H9 (cell line): Measurements from ENCODE around the gene CDH13. TPM values are rescaled to one million over a fixed set of nuclear protein-coding genes. Genes with fewer than 3 reads are reported as not detected.

Experiments
- DNase-seq: peaks from one replicate; pipeline ENCODE4 v3.0.0-alpha.2; 2017
- H2AFZ ChIP-seq: one replicate; pipeline ENCODE4 v1.6.1; 2013; ENCODE audit warnings: mild to moderate bottlenecking, low read length, control low read depth, moderate library complexity
- H2AK5ac ChIP-seq: 2 replicates; pipeline ENCODE4 v1.6.1; 2013; ENCODE audit warnings: low read length, control low read depth, mixed read lengths; ENCODE audit not compliant: insufficient read length
- H2BK120ac ChIP-seq: one replicate; pipeline ENCODE4 v1.6.1; 2013; ENCODE audit warnings: low read depth, mild to moderate bottlenecking, low read length, control low read depth, inconsistent platforms; ENCODE audit not compliant: poor library complexity, severe bottlenecking
- H2BK12ac ChIP-seq: 2 replicates; pipeline ENCODE4 v1.6.1; 2013; ENCODE audit warnings: low read length, control low read depth, mixed read lengths, low read depth; ENCODE audit not compliant: insufficient read length
- H2BK15ac ChIP-seq: 2 replicates; pipeline ENCODE4 v1.6.1; 2013; ENCODE audit warnings: low read depth, low read length, control low read depth
- H2BK20ac ChIP-seq: one replicate; pipeline ENCODE4 v1.6.1; 2013; ENCODE audit warnings: low read depth, mild to moderate bottlenecking, low read length, control low read depth, inconsistent platforms; ENCODE audit not compliant: poor library complexity, severe bottlenecking
- H2BK5ac ChIP-seq: 2 replicates; pipeline ENCODE4 v1.6.1; 2013; ENCODE audit warnings: low read length, control low read depth, mixed read lengths; ENCODE audit not compliant: insufficient read length
- H3K14ac ChIP-seq: 2 replicates; pipeline ENCODE4 v1.6.1; 2013; ENCODE audit warnings: low read length, control low read depth; ENCODE audit not compliant: insufficient read depth
- H3K18ac ChIP-seq: 2 replicates; pipeline ENCODE4 v1.6.1; 2013; ENCODE audit warnings: low read depth, mild to moderate bottlenecking, mixed read lengths, low read length, control low read depth; ENCODE audit not compliant: insufficient read length
- H3K23ac ChIP-seq: 2 replicates; pipeline ENCODE4 v1.6.1; 2013; ENCODE audit warnings: low read length, control low read depth, mixed read lengths, low read depth; ENCODE audit not compliant: insufficient read length
- H3K23me2 ChIP-seq: 2 replicates; pipeline ENCODE4 v1.6.1; 2013; ENCODE audit warnings: low read depth, mild to moderate bottlenecking, mixed read lengths, low read length, control low read depth; ENCODE audit not compliant: insufficient read length, poor library complexity, severe bottlenecking
- H3K27ac ChIP-seq: 2 replicates; pipeline ENCODE4 v1.5.1; 2013; ENCODE audit warnings: low read length, control low read depth, mixed read lengths, low read depth; ENCODE audit not compliant: insufficient read length
- H3K27me3 ChIP-seq: 2 replicates; pipeline ENCODE4 v1.6.1; 2013; ENCODE audit warnings: low read length, control low read depth, inconsistent platforms; ENCODE audit not compliant: insufficient read depth
- H3K4ac ChIP-seq: 2 replicates; pipeline ENCODE4 v1.6.1; 2013; ENCODE audit warnings: low read depth, mild to moderate bottlenecking, control low read depth, inconsistent platforms, low read length, moderate library complexity
- H3K4me1 ChIP-seq: 2 replicates; pipeline ENCODE4 v1.6.1; 2013; ENCODE audit warnings: low read length, control low read depth, inconsistent platforms; ENCODE audit not compliant: insufficient read depth
- H3K4me2 ChIP-seq: 2 replicates; pipeline ENCODE4 v1.6.1; 2013; ENCODE audit warnings: low read length, control low read depth, mixed read lengths; ENCODE audit not compliant: insufficient read length, insufficient read depth
- H3K56ac ChIP-seq: 2 replicates; pipeline ENCODE4 v1.6.1; 2013; ENCODE audit warnings: low read depth, mild to moderate bottlenecking, mixed read lengths, low read length, control low read depth; ENCODE audit not compliant: insufficient read length
- H3K79me1 ChIP-seq: 2 replicates; pipeline ENCODE4 v1.6.1; 2013; ENCODE audit warnings: low read depth, mild to moderate bottlenecking, moderate library complexity, low read length, control low read depth, inconsistent platforms; ENCODE audit not compliant: insufficient read depth, poor library complexity, severe bottlenecking
- H3K79me2 ChIP-seq: 2 replicates; pipeline ENCODE4 v1.6.1; 2013; ENCODE audit warnings: low read length, control low read depth, inconsistent platforms; ENCODE audit not compliant: insufficient read depth
- H3K9ac ChIP-seq: 2 replicates; pipeline ENCODE4 v1.6.1; 2013; ENCODE audit warnings: low read length, control low read depth, mixed read lengths; ENCODE audit not compliant: insufficient read length; ENCODE audit errors: extremely low read depth
- H3K9me3 ChIP-seq: one replicate; pipeline ENCODE4 v1.6.1; 2013; ENCODE audit warnings: low read depth, low read length, inconsistent platforms; ENCODE audit not compliant: control insufficient read depth
- H3T11ph ChIP-seq: one replicate; pipeline ENCODE4 v1.6.1; 2013; ENCODE audit warnings: mild to moderate bottlenecking, low read length, control low read depth, inconsistent platforms
- H4K20me1 ChIP-seq: one replicate; pipeline ENCODE4 v1.6.1; 2013; ENCODE audit not compliant: control insufficient read depth, insufficient read length, insufficient read depth
- H4K5ac ChIP-seq: 2 replicates; pipeline ENCODE4 v1.6.1; 2013; ENCODE audit warnings: low read depth, mild to moderate bottlenecking, mixed read lengths, low read length, control low read depth; ENCODE audit not compliant: insufficient read length
- H4K8ac ChIP-seq: replicated peaks from 2 replicates; pipeline ENCODE4 v1.6.1; 2013; ENCODE audit warnings: low read length, control low read depth, mixed read lengths, low read depth; ENCODE audit not compliant: insufficient read length
- H4K91ac ChIP-seq: 2 replicates; pipeline ENCODE4 v1.6.1; 2013; ENCODE audit warnings: low read depth, mild to moderate bottlenecking, moderate library complexity, mixed read lengths, low read length, control low read depth; ENCODE audit not compliant: insufficient read length
- H3K27ac Mint-ChIP-seq, 3 experiments: 2 replicates in 2 of 3; 3 replicates in 1 of 3; pipeline ENCODE4 v1.8.0; 2020 to 2021; ENCODE audit warnings: mixed read lengths in 3 of 3, mild to moderate bottlenecking in 1 of 3, moderate library complexity in 1 of 3
- H3K27me3 Mint-ChIP-seq: 2 replicates; pipeline ENCODE4 v1.8.0; 2021; ENCODE audit warnings: low read depth, mild to moderate bottlenecking, moderate library complexity, mixed read lengths
- H3K36me3 Mint-ChIP-seq, 3 experiments: 2 replicates in 2 of 3; 3 replicates in 1 of 3; pipeline ENCODE4 v1.8.0; 2020 to 2021; ENCODE audit warnings: low read depth in 3 of 3, mixed read lengths in 3 of 3; ENCODE audit not compliant: insufficient read depth in 1 of 3
- H3K4me1 Mint-ChIP-seq, 2 experiments: 2 replicates each; pipeline ENCODE4 v1.8.0; 2020; ENCODE audit warnings: mixed read lengths in 2 of 2
- H3K4me3 Mint-ChIP-seq, 2 experiments: 2 replicates in 1 of 2; 3 replicates in 1 of 2; pipeline ENCODE4 v1.8.0; 2020 to 2021; ENCODE audit warnings: mild to moderate bottlenecking in 2 of 2, mixed read lengths in 2 of 2, moderate library complexity in 1 of 2
- H3K9me3 Mint-ChIP-seq, 2 experiments: 2 replicates in 1 of 2; 3 replicates in 1 of 2; pipeline ENCODE4 v1.8.0; 2020; ENCODE audit warnings: mild to moderate bottlenecking in 2 of 2, mixed read lengths in 2 of 2, moderate library complexity in 1 of 2
- CTCF ChIP-seq: fragments of 200-600 bp; sonication (generic); conservative IDR thresholded peaks from 3 replicates; pipeline ENCODE4 v1.8.0; 2021; ENCODE audit warnings: antibody characterized with exemption, mild to moderate bottlenecking
- WGBS: extraction: QIAGEN DNeasy Blood & Tissue Kit; methylation state at CpG from one replicate; pipeline ENCODE4 v1.1.7; 2013; ENCODE audit warnings: missing lambda C conversion rate, low lambda C conversion rate, mixed read lengths; ENCODE audit not compliant: insufficient read length; ENCODE audit errors: extremely low coverage; 5-methylcytosine and 5-hydroxymethylcytosine counted together
- total RNA-seq: library from RNA; stranded (reverse); gene quantifications from 2 replicates; pipeline ENCODE4 v1.2.1, GENCODE V29; 2021

Gene CDH13
- total RNA-seq, 1 experiment from 2014 or later: 1.5 TPM

- H3K79me2 ChIP-seq: no peaks in the 10 kb centered on the region
- no peak overlapping the region for H3K9ac ChIP-seq
- no peaks in the 10 kb centered on the region for H3K27me3 ChIP-seq
- no peak overlapping the region for H2AFZ ChIP-seq
- Mint-ChIP-seq H3K4me1 (peaks cover 15 to 19% of the 10 kb centered on the region in 2 experiments), H3K27me3 (peaks cover 7% of the 10 kb centered on the region), H3K36me3 (no peaks in the 10 kb centered on the region), H3K9me3 (no peaks in the 10 kb centered on the region), H3K27ac (no peak overlapping the region; a peak in 1 of 7 replicates), H3K4me3 (no peak overlapping the region)
- H4K91ac ChIP-seq: no peak overlapping the region
- no CpG with 5 or more reads among the region's 8 CpGs for WGBS
- H3K18ac ChIP-seq: no peak overlapping the region
- no peaks in the 10 kb centered on the region for H3K79me1 ChIP-seq
- no peaks in the 10 kb centered on the region for H4K20me1 ChIP-seq
- no peak overlapping the region for H2BK20ac ChIP-seq
- no peak overlapping the region for H2BK5ac ChIP-seq
- H3K56ac ChIP-seq: no peak overlapping the region
- H2BK120ac ChIP-seq: no peak overlapping the region
- H2AK5ac ChIP-seq: no peak overlapping the region
- no peak overlapping the region for H2BK12ac ChIP-seq
- no peak overlapping the region for H3K27ac ChIP-seq
- no peaks in the 10 kb centered on the region; the same call in 1 of the 2 replicates for H3K4me1 ChIP-seq
- H4K5ac ChIP-seq: no peak overlapping the region
- H3K4me2 ChIP-seq: no peak overlapping the region
- H3K23me2 ChIP-seq: no peaks in the 10 kb centered on the region
- H2BK15ac ChIP-seq: no peak overlapping the region
- H3K9me3 ChIP-seq: no peaks in the 10 kb centered on the region
- no peak for TF ChIP-seq CTCF
- H3K14ac ChIP-seq: no peak overlapping the region
- H3K23ac ChIP-seq: no peak overlapping the region
- H3K4ac ChIP-seq: no peak overlapping the region
- H3T11ph ChIP-seq: no peak overlapping the region
- DNase-seq: no peak
- H4K8ac ChIP-seq: no peak overlapping the region
Measured at GRCh38 chr16:83248735-83249463, 622.1 kb downstream of the CDH13 start.
